Mesothelial cell of epicardium (in vitro differentiated cells): ENCODE data around the gene JAGN1. TPM values are rescaled to one million over a fixed set of nuclear protein-coding genes. Genes with fewer than 3 reads are reported as not detected.

Experiments used
- DNase-seq, 2 experiments: peaks; one replicate each; pipeline ENCODE4 v3.0.0; 2021; ENCODE audit warnings: low spot score in 2 of 2; ENCODE audit not compliant: unreplicated experiment in 2 of 2
- H3K27ac Mint-ChIP-seq: 2 replicates; pipeline ENCODE4 v1.8.0; 2021; ENCODE audit warnings: mixed read lengths
- H3K27me3 Mint-ChIP-seq: 2 replicates; pipeline ENCODE4 v1.8.0; 2021; ENCODE audit warnings: low read depth, mixed read lengths
- H3K36me3 Mint-ChIP-seq: 2 replicates; pipeline ENCODE4 v1.8.0; 2021; ENCODE audit warnings: mixed read lengths
- H3K4me1 Mint-ChIP-seq: 2 replicates; pipeline ENCODE4 v1.8.0; 2021; ENCODE audit warnings: mixed read lengths
- H3K4me3 Mint-ChIP-seq: 2 replicates; pipeline ENCODE4 v1.8.0; 2021; ENCODE audit warnings: mild to moderate bottlenecking, moderate library complexity, mixed read lengths
- H3K9me3 Mint-ChIP-seq: 2 replicates; pipeline ENCODE4 v1.8.0; 2021; ENCODE audit warnings: mixed read lengths
- total RNA-seq: library from RNA; stranded (reverse); gene quantifications from 3 replicates; pipeline ENCODE4 v1.2.1, GENCODE V29; 2021
- TF ChIP-seq, protein P1 (sequence below): fragments of 200-600 bp; sonication (generic); IDR thresholded peaks from one replicate; pipeline ENCODE4 v1.5.0; 2021; ENCODE audit warnings: antibody characterized with exemption; ENCODE audit not compliant: unreplicated experiment

JAGN1 gene
- total RNA-seq, 1 donor from 2014 or later: 32.1 TPM

DNA sequence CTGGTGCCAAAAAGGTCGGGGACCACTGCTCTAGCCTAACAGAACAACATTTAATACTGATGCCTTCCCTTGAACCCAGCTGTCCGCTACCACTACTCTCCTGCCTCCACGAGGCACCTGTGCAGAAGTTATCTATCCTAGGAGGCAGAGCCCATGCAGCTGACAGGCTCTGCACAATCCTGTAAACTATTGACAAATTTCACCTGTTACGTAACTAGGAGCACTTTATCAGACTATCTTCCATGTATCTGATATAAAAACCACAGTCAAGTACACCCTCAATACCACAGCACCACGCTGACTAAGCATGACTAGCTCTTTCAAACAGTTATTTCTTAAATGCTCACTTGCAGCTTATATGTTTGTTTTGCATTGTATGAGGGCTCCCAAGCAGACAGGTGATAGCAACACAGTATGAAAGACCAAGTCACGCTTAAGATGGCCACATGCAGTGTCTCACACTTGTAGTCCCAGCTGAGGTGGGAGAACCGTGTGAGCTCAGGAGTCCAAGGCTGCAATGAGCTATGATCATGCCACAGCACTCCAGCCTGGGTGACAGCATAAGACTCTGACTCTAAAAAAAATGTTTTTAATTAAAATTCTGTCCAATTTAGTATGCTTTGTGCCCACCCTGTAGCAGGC lies 22.0 kb downstream of the JAGN1 start:
- Mint-ChIP-seq H3K27me3 (no peaks in the 10 kb centered on the region), H3K36me3 (peaks cover 8% of the 10 kb centered on the region), H3K27ac (no peak overlapping the region), H3K9me3 (no peaks in the 10 kb centered on the region), H3K4me3 (no peak overlapping the region), H3K4me1 (peaks cover 16% of the 10 kb centered on the region)
- TF ChIP-seq, protein P1, sequence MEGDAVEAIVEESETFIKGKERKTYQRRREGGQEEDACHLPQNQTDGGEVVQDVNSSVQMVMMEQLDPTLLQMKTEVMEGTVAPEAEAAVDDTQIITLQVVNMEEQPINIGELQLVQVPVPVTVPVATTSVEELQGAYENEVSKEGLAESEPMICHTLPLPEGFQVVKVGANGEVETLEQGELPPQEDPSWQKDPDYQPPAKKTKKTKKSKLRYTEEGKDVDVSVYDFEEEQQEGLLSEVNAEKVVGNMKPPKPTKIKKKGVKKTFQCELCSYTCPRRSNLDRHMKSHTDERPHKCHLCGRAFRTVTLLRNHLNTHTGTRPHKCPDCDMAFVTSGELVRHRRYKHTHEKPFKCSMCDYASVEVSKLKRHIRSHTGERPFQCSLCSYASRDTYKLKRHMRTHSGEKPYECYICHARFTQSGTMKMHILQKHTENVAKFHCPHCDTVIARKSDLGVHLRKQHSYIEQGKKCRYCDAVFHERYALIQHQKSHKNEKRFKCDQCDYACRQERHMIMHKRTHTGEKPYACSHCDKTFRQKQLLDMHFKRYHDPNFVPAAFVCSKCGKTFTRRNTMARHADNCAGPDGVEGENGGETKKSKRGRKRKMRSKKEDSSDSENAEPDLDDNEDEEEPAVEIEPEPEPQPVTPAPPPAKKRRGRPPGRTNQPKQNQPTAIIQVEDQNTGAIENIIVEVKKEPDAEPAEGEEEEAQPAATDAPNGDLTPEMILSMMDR: no peak
- DNase-seq: no peak

DNA sequence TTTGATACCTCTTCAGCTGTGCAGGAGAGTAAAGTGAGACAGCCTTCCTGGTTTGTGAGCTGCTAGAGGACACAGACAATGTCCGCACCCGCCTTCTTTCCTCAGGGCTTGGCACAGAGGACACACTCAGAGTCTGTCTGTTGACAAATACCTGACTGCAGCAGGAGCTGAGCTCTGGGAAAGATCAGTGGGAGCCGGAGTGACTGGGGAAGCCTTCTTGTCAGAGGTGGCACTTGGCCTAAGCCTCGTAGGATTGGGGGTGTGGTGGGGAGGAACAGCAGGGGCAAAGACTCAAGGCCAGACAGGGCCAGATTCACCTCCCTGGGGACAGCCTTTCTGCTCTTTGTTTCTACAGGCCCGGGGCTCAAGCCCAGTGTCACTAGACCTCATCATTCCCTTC lies 23.2 kb downstream of the JAGN1 start:
- H3K4me1 Mint-ChIP-seq: peaks cover 22% of the 10 kb centered on the region
- no peak overlapping the region for H3K4me3 Mint-ChIP-seq
- H3K36me3 Mint-ChIP-seq: peaks cover 6% of the 10 kb centered on the region
- TF ChIP-seq, protein P1: no peak
- no peaks in the 10 kb centered on the region for H3K9me3 Mint-ChIP-seq
- no peaks in the 10 kb centered on the region for H3K27me3 Mint-ChIP-seq
- H3K27ac Mint-ChIP-seq: no peak overlapping the region
- DNase-seq: no peak

DNA sequence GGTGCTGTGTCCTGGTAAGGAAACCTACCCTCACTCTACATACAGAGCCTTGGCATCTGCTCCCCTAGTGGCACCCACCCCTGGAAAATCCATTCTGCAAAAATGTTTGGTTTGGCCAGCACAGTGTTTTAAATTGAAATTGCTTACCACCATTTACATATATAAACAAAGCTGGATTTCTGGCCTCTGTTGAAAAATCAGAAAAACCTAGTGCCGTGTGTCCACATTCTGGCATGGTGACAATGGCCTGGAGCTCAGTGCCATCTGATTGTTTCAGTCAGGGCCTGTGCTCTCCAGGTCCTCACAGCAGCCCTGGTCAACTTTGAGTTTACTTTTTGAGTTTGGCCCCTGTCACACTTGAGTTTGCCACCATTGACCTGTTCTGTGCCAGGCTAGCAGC lies 23.6 kb downstream of the JAGN1 start:
- H3K27ac Mint-ChIP-seq: no peak overlapping the region
- no peak for DNase-seq
- no peaks in the 10 kb centered on the region for H3K27me3 Mint-ChIP-seq
- peaks cover 22% of the 10 kb centered on the region for H3K4me1 Mint-ChIP-seq
- H3K4me3 Mint-ChIP-seq: no peak overlapping the region
- TF ChIP-seq, protein P1: no peak
- no peaks in the 10 kb centered on the region for H3K9me3 Mint-ChIP-seq
- peaks cover 6% of the 10 kb centered on the region for H3K36me3 Mint-ChIP-seq

DNA sequence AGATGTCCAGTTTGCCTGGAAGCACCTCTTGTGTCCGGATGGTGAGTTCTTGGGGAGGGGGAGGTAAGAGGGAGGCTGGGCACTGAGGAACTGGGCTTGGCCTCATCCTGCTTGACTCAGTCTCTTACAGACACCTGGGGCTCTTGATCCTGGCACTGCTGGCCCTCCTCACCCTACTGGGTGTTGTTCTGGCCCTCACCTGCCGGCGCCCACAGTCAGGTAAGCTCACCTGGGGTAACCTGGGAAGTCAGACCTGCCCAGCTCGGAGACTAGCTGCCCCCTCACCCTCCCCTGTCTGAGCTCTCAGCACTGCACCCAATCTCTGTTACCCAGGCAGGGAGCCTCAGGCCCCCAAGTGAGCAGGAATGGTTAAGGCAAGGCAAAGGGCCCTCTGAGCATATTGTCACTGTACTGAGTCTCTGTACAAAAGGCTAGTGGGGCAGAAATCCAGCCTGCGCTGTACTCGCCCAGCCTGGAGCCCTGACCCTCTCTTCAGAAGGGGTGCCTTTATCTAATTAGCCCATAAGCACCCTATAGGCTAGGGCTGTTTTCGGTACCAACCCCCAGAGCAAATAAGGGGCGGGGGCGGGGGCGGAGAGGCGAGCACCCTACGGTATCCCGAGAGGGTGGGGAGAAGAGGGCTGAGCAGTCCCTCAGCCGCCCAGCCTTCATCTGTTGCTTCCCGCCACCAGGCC lies 24.3 kb downstream of the JAGN1 start:
- no peak for DNase-seq
- Mint-ChIP-seq H3K27ac (no peak overlapping the region), H3K4me1 (peaks cover 22% of the 10 kb centered on the region), H3K27me3 (no peaks in the 10 kb centered on the region), H3K4me3 (peak overlapping the region; percentile 50), H3K36me3 (peaks cover 6% of the 10 kb centered on the region), H3K9me3 (no peaks in the 10 kb centered on the region)
- TF ChIP-seq, protein P1: no peak

DNA sequence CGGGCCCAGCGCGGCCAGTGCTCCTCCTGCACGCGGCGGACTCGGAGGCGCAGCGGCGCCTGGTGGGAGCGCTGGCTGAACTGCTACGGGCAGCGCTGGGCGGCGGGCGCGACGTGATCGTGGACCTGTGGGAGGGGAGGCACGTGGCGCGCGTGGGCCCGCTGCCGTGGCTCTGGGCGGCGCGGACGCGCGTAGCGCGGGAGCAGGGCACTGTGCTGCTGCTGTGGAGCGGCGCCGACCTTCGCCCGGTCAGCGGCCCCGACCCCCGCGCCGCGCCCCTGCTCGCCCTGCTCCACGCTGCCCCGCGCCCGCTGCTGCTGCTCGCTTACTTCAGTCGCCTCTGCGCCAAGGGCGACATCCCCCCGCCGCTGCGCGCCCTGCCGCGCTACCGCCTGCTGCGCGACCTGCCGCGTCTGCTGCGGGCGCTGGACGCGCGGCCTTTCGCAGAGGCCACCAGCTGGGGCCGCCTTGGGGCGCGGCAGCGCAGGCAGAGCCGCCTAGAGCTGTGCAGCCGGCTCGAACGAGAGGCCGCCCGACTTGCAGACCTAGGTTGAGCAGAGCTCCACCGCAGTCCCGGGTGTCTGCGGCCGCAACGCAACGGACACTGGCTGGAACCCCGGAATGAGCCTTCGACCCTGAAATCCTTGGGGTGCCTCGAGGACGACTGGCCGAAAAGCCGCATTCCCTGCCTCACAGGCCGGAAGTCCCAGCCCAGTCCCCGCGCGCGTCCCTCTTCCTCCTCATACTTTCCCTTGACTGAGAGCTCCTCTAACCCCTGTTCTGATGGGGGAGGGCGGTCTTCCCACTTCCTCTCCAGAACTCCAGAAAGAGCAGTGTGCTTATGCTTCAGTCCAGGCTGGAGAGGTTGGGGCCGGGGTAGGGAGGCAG lies 25.1 kb downstream of the JAGN1 start:
- peaks cover 22% of the 10 kb centered on the region for H3K4me1 Mint-ChIP-seq

More for the DNA sequence above, 25.1 kb downstream of the JAGN1 start:
- Mint-ChIP-seq H3K36me3 (peaks cover 6% of the 10 kb centered on the region), H3K27me3 (no peaks in the 10 kb centered on the region), H3K4me3 (peak overlapping the region; percentile 76), H3K27ac (peak overlapping the region; percentile 84), H3K9me3 (no peaks in the 10 kb centered on the region)
- TF ChIP-seq, protein P1: no peak
- peak; percentile 54 to 71 for DNase-seq
